Neural progenitor cell (in vitro differentiated cells): Measurements from ENCODE around the gene PRR33.

Experiments used
- CTCF ChIP-seq: fragments of 200-600 bp; sonication (generic); IDR thresholded peaks from 2 replicates; pipeline ENCODE4 v1.5.1; 2017; ENCODE audit warnings: antibody characterized with exemption, mild to moderate bottlenecking
- EZH2phosphoT487 ChIP-seq: fragments of 200-600 bp; sonication (generic); IDR thresholded peaks from 2 replicates; pipeline ENCODE4 v1.6.1; 2017; ENCODE audit warnings: antibody characterized with exemption

- TF ChIP-seq CTCF (no peak), EZH2phosphoT487 (no peak)
Observed at GRCh38 chr11:1909524-1909923, 17.8 kb upstream of the PRR33 start.
